K562 (cell line): ENCODE results near the gene MTPN. TPM values are rescaled to one million over a fixed set of nuclear protein-coding genes. Genes with fewer than 3 reads are reported as not detected.

Source experiments
- FOS ChIP-seq: IDR thresholded peaks from 3 replicates; pipeline ENCODE4 v1.6.1; 2011; ENCODE audit not compliant: insufficient read length; ENCODE audit errors: extremely low read depth
- FOXJ3 ChIP-seq: sonication (generic); formaldehyde crosslinking; IDR thresholded peaks from 2 replicates; pipeline ENCODE4 v1.4.0; 2020; ENCODE audit warnings: mild to moderate bottlenecking, missing genetic modification reagents
- GATAD2A ChIP-seq: fragments of 450-650 bp; IDR thresholded peaks from 2 replicates; pipeline ENCODE4 v1.6.1; 2017
- JUNB ChIP-seq: fragments of 450-650 bp; formaldehyde crosslinking; conservative IDR thresholded peaks from 2 replicates; pipeline ENCODE4 v1.4.0; 2020; ENCODE audit warnings: mild to moderate bottlenecking
- KLF10 ChIP-seq: fragments of 250-450 bp; sonication (Bioruptor Pico); IDR thresholded peaks from 2 replicates; pipeline ENCODE4 v1.6.1; 2021; ENCODE audit warnings: matching md5 sums
- MAFF ChIP-seq: IDR thresholded peaks from 2 replicates; pipeline ENCODE4 v1.6.1; 2012; ENCODE audit warnings: low read length, improper control_type of control experiment
- MECOM ChIP-seq: fragments of 250-450 bp; sonication (Bioruptor Pico); IDR thresholded peaks from 2 replicates; pipeline ENCODE4 v1.8.0; 2022; ENCODE audit warnings: inconsistent platforms
- NCOA1 ChIP-seq: fragments of 450-650 bp; IDR thresholded peaks from 2 replicates; pipeline ENCODE4 v1.6.1; 2016; ENCODE audit warnings: low read depth
- OTX1 ChIP-seq: fragments of 450-650 bp; formaldehyde crosslinking; IDR thresholded peaks from 2 replicates; pipeline ENCODE4 v1.4.0; 2022; ENCODE audit warnings: mild to moderate bottlenecking
- PHB2 ChIP-seq: fragments of 450-650 bp; IDR thresholded peaks from 2 replicates; pipeline ENCODE4 v1.6.1; 2017; ENCODE audit warnings: low read depth
- POLR3A ChIP-seq: IDR thresholded peaks from 2 replicates; pipeline ENCODE4 v1.6.1; 2011; ENCODE audit warnings: borderline replicate concordance, mild to moderate bottlenecking, moderate library complexity; ENCODE audit not compliant: insufficient read length, insufficient read depth; ENCODE audit errors: extremely low read depth
- RBM14 ChIP-seq: fragments of 200-400 bp; formaldehyde crosslinking; IDR thresholded peaks from 2 replicates; pipeline ENCODE4 v1.6.1; 2018; ENCODE audit warnings: low read depth, mild to moderate bottlenecking, low read length, moderate library complexity, borderline replicate concordance; ENCODE audit not compliant: insufficient read depth
- SIN3A ChIP-seq, 2 experiments: fragments of 150-350 bp in 1 of 2; IDR thresholded peaks; 2 replicates each; pipeline ENCODE4 v1.6.1; 2011 to 2016; ENCODE audit warnings: borderline replicate concordance in 2 of 2, low read depth in 2 of 2, low read length in 2 of 2, mild to moderate bottlenecking in 2 of 2, moderate library complexity in 2 of 2; ENCODE audit not compliant: control insufficient read depth in 1 of 2
- ZNF217 ChIP-seq: sonication (generic); formaldehyde crosslinking; IDR thresholded peaks from 2 replicates; pipeline ENCODE4 v1.8.0; 2022; ENCODE audit warnings: mild to moderate bottlenecking, missing genetic modification reagents
- ZNF232 ChIP-seq: sonication (generic); formaldehyde crosslinking; IDR thresholded peaks from 2 replicates; pipeline ENCODE4 v1.8.0; 2022; ENCODE audit warnings: mild to moderate bottlenecking, missing genetic modification reagents
- ZNF384 ChIP-seq: IDR thresholded peaks from 2 replicates; pipeline ENCODE4 v1.6.1; 2012; ENCODE audit warnings: low read depth, low read length, improper control_type of control experiment
- ZNF561 ChIP-seq: fragments of 450-650 bp; formaldehyde crosslinking; conservative IDR thresholded peaks from 2 replicates; pipeline ENCODE4 v1.4.0; 2020; ENCODE audit warnings: mild to moderate bottlenecking, moderate library complexity
- polyA plus RNA-seq, 8 experiments: library from polyadenylated mRNA; depleted of rRNA in 4 of 8; stranded (reverse) in 5 of 8; unstranded in 3 of 8; fragments of >200 nt; fragmentation: Nextera tagmentation in 2 of 8; fragmentation: Illumina TruSeq in 1 of 8; extraction: Ambion mirVana in 2 of 8; extraction: Trizol in 1 of 8; gene quantifications; 2 replicates each; pipeline versions ENCODE4 v1.2.1 to v1.2.3, GENCODE V29; 2011 to 2014; ENCODE audit warnings: inconsistent platforms in 1 of 8, missing spikeins in 1 of 8
- total RNA-seq, 7 experiments: library from RNA; depleted of rRNA in 6 of 7; stranded (reverse); fragments of >200 nt in 6 of 7; fragmentation: Illumina TruSeq in 2 of 7; extraction: Trizol in 2 of 7; gene quantifications; 2 replicates each; pipeline versions ENCODE4 v1.2.1 to v1.2.3, GENCODE V29; 2011 to 2021; ENCODE audit warnings: low replicate concordance in 1 of 7
- TF ChIP-seq, protein P1 (sequence below): sonication (generic); formaldehyde crosslinking; IDR thresholded peaks from 2 replicates; pipeline ENCODE4 v1.8.0; 2022; ENCODE audit warnings: mild to moderate bottlenecking, missing genetic modification reagents
- TF ChIP-seq, protein P2 (sequence below): fragments of 450-650 bp; IDR thresholded peaks from 2 replicates; pipeline ENCODE4 v1.6.1; 2016; ENCODE audit warnings: antibody characterized with exemption
- TF ChIP-seq, protein P3 (sequence below), 2 experiments: IDR thresholded peaks; 2 replicates each; pipeline ENCODE4 v1.6.1; 2011; ENCODE audit warnings: borderline replicate concordance in 1 of 2, control low read depth in 1 of 2, low read depth in 1 of 2, low read length in 1 of 2, mild to moderate bottlenecking in 1 of 2, mixed read lengths in 1 of 2, moderate library complexity in 1 of 2; ENCODE audit not compliant: insufficient read depth in 1 of 2, insufficient read length in 1 of 2, poor library complexity in 1 of 2, severe bottlenecking in 1 of 2; ENCODE audit errors: extremely low read depth in 1 of 2
- TF ChIP-seq, protein P4 (sequence below): sonication (generic); formaldehyde crosslinking; IDR thresholded peaks from 2 replicates; pipeline ENCODE4 v1.5.0; 2020; ENCODE audit warnings: missing genetic modification reagents

MTPN gene
- total and polyA plus RNA-seq, 9 of the 15 experiments (the other 6 are each of a cell fraction or from before 2014, with no cell fraction given) = 68.5 to 261 (median 156) TPM

DNA sequence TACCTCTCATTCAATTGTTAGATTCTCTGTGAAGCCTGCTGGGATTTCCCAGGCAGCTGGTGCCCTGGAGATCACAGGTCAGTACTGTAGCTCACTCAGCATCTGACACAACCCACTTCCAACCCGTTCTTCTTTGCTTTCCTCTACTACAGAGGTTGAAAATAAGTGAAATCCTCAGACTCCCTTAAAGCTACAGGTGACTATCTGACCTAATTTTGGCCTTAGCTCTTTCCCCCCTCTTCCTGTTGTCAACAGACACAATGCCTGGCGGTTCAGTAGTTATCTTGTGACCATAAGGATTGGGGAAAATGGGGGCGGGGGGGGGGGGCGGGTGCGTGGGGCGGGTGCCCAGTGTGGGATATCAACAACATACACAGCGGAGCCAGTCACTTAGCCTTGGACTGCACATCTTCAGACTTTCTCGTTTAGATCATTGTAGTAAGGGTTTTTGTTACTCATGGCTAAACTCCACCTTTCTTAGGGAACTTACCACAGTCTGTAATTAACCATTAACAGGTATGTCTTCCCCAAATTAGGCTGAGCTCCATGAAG is 37.8 kb downstream of the MTPN start (continued):
- TF ChIP-seq, protein P1, sequence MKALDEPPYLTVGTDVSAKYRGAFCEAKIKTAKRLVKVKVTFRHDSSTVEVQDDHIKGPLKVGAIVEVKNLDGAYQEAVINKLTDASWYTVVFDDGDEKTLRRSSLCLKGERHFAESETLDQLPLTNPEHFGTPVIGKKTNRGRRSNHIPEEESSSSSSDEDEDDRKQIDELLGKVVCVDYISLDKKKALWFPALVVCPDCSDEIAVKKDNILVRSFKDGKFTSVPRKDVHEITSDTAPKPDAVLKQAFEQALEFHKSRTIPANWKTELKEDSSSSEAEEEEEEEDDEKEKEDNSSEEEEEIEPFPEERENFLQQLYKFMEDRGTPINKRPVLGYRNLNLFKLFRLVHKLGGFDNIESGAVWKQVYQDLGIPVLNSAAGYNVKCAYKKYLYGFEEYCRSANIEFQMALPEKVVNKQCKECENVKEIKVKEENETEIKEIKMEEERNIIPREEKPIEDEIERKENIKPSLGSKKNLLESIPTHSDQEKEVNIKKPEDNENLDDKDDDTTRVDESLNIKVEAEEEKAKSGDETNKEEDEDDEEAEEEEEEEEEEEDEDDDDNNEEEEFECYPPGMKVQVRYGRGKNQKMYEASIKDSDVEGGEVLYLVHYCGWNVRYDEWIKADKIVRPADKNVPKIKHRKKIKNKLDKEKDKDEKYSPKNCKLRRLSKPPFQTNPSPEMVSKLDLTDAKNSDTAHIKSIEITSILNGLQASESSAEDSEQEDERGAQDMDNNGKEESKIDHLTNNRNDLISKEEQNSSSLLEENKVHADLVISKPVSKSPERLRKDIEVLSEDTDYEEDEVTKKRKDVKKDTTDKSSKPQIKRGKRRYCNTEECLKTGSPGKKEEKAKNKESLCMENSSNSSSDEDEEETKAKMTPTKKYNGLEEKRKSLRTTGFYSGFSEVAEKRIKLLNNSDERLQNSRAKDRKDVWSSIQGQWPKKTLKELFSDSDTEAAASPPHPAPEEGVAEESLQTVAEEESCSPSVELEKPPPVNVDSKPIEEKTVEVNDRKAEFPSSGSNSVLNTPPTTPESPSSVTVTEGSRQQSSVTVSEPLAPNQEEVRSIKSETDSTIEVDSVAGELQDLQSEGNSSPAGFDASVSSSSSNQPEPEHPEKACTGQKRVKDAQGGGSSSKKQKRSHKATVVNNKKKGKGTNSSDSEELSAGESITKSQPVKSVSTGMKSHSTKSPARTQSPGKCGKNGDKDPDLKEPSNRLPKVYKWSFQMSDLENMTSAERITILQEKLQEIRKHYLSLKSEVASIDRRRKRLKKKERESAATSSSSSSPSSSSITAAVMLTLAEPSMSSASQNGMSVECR (CRISPR knock-in tag) = no peak
- TF ChIP-seq NCOA1 (peak; percentile 42; the same call in 1 of the 2 replicates), MAFF (no peak), ZNF561 (CRISPR knock-in tag) (no peak), OTX1 (CRISPR knock-in tag) (no peak), GATAD2A (peak; percentile 49; the same call in 1 of the 2 replicates), ZNF217 (CRISPR knock-in tag) (no peak), ZNF384 (no peak), ZNF232 (no peak), RBM14 (no peak), POLR3A (no peak), PHB2 (no peak), MECOM (no peak), JUNB (CRISPR knock-in tag) (no peak), KLF10 (CRISPR knock-in tag) (no peak), FOXJ3 (CRISPR knock-in tag) (no peak), SIN3A (IDR thresholded peaks at IDR 0.05; ENCODE audit: borderline replicate concordance in 2 of 2, control insufficient read depth in 1 of 2, low read depth in 2 of 2, low read length in 2 of 2) (no peak), FOS (no peak)
- TF ChIP-seq, protein P2, sequence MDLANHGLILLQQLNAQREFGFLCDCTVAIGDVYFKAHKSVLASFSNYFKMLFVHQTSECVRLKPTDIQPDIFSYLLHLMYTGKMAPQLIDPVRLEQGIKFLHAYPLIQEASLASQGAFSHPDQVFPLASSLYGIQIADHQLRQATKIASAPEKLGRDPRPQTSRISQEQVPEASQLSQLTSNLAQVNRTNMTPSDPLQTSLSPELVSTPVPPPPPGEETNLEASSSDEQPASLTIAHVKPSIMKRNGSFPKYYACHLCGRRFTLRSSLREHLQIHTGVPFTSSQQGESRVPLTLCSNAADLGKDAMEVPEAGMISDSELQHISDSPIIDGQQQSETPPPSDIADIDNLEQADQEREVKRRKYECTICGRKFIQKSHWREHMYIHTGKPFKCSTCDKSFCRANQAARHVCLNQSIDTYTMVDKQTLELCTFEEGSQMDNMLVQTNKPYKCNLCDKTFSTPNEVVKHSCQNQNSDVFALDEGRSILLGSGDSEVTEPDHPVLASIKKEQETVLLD = no peak
- TF ChIP-seq, protein P3, sequence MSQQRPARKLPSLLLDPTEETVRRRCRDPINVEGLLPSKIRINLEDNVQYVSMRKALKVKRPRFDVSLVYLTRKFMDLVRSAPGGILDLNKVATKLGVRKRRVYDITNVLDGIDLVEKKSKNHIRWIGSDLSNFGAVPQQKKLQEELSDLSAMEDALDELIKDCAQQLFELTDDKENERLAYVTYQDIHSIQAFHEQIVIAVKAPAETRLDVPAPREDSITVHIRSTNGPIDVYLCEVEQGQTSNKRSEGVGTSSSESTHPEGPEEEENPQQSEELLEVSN (IDR thresholded peaks at IDR 0.05; ENCODE audit: borderline replicate concordance in 1 of 2, extremely low read depth in 1 of 2, insufficient read depth in 1 of 2, insufficient read length in 1 of 2, low read depth in 1 of 2, low read length in 1 of 2, poor library complexity in 1 of 2, severe bottlenecking in 1 of 2) = no peak
- TF ChIP-seq, protein P4, sequence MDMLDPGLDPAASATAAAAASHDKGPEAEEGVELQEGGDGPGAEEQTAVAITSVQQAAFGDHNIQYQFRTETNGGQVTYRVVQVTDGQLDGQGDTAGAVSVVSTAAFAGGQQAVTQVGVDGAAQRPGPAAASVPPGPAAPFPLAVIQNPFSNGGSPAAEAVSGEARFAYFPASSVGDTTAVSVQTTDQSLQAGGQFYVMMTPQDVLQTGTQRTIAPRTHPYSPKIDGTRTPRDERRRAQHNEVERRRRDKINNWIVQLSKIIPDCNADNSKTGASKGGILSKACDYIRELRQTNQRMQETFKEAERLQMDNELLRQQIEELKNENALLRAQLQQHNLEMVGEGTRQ (CRISPR knock-in tag) = no peak
